GM21723 (cell line): ENCODE data around the gene ASCL1.

ENCODE experiments used
- ATAC-seq: cut with Tn5 transposase; IDR thresholded peaks from one replicate; pipeline ENCODE4 v1.9.1; 2021; ENCODE audit warnings: mild to moderate bottlenecking, moderate library complexity; ENCODE audit not compliant: unreplicated experiment

ASCL1 gene

DNA sequence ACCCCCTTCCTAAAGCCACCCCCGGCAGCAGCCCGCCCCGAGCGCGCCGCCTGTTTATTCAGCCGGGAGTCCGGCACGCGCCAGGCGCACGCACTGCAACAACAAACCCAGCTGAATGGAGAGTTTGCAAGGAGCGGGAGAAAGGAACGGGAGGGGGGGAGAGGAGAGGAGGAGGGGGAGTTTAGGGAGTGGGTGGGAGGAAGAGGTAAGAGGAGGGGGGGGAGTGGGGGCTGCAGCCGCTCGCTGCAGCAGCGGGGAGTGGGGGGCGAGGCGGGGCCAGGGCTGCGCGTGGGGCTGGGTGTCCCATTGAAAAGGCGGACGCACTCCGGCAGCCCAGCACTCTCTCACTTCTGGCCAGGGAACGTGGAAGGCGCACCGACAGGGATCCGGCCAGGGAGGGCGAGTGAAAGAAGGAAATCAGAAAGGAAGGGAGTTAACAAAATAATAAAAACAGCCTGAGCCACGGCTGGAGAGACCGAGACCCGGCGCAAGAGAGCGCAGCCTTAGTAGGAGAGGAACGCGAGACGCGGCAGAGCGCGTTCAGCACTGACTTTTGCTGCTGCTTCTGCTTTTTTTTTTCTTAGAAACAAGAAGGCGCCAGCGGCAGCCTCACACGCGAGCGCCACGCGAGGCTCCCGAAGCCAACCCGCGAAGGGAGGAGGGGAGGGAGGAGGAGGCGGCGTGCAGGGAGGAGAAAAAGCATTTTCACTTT, at the start of gene ASCL1:
TSS of gene ASCL1 (plus strand) at position 336 of the 712 bp plus-strand sequence. CDS start 571 bp downstream, outside the sequence.
- peak; percentile 50 for ATAC-seq

DNA sequence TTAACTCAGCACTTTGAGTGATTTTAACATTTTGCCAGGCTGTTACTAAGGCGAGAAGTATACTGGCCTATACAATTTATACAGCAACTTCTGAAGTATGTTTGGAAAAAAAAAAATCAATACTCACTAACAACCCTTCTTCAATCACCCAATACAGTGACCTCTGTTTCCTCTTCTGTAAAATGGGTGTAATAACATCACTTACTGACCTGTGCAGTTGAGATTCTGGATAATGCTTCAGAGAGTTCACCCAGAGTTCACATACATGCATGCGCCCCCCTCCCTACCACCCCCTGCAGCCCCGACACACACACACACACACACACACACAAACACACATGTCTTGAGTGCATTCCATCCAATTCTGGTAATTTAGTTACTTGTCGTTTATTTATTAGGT, 49.6 kb upstream of the ASCL1 start:
- no peak for ATAC-seq

DNA sequence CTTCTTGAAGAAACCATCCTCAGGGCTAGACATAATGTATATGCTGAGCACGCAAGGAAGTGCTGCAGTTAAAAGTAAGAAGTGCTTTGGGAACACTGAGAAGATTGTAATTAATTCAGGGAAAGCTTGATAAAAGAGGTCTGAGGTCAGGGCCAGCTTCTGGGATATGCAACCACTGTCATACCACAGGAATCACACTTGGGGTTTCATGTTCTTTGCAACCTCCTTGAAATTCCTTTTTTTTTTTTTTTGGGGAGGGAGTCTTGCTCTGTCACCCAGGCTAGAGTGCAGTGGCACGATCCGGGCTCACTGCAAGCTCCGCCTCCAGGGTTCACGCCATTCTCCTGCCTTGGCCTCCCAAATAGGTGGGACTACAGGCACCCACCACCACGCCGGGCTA, 47.3 kb upstream of the ASCL1 start:
- no peak for ATAC-seq

DNA sequence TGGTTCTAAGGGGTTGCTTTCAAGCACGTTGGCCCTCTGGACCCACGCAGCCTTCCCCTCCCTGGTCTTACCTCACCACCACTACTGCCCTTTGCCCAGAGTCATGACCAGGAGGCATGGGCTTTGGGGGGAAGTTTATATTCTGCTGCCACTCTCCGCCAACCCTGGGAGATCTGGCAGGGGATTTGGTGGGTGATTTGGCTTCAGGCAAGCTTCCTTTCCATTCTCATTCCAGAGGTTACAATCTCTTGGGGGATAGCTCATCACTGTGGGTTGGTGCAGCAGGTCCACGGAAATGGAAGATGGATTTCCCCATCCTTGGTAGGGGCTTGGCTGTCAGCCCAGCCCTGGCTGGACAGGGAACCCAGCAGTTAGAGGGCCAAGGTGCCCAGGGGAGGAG, 46.7 kb upstream of the ASCL1 start:
- ATAC-seq = no peak

DNA sequence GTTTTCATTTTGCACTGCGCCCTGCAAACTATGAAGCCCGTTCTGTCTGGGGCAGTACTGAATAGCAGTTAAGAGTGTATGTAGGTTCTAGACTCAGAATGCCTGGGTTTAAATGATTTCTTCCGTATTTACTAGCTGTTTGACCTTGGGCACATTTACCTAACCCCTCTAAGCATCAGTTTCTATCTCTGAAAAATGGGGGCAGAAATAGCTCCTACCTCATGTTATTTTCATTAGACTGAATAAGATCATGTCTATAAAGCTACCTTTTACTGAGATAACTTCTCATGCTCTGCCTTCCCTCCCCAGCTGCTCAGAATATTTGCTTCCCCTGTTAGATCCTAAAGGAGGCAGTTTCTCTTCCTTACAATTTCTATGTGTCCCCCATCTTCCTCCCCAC, 46.2 kb upstream of the ASCL1 start:
- no peak for ATAC-seq

DNA sequence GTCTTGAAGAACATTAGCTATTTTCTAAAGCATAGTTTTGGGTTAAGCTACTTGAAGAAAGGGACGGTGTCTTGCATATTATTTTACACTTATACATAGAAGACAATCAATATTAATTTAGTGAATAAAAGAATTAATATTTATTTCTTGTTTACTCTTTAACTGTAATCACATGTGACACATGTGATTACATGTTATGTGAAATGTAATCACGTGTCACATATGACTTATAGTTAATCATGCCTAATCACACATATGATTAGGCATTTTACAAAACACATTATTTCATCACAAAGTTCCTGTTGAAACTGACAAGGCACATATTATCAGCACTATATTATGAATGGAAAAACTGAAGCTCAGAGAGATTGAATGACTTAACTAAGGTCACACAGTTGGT, 45.2 kb upstream of the ASCL1 start:
- no peak for ATAC-seq

DNA sequence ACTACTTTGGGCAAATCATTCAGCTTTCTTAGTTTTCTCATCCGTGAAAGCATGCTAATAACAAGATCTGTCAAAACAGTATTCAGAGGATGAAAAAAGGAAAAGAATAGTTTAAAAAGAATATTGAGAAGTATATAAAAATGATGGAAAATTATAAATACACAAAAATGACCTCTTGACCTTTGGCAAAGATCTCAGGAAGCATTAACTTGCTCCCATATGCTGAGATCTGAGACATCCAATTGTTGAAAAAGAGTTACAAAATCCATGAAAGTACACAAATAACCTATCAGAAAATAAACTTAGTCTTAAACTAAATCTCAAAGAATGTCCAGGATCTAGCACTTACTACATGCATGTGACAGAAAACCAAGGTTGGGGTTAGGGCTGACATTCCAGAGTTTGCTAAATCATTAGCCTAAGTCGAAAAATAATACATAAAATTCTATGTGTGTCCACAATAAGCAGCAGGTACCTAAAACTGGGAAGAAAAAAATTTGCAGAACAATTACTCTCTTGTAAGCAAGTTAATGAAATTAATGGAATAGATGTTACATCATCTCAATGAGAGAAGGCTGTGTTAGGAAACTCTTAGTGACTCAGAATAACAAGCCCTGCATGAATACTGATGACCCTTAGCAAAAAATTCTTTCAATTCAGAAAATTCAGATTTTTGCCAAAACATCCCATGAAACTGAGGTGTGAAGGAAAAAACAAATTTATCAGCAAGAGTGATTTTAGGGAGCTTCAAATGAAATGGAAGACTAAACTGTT, 43.8 kb upstream of the ASCL1 start:
- no peak for ATAC-seq

DNA sequence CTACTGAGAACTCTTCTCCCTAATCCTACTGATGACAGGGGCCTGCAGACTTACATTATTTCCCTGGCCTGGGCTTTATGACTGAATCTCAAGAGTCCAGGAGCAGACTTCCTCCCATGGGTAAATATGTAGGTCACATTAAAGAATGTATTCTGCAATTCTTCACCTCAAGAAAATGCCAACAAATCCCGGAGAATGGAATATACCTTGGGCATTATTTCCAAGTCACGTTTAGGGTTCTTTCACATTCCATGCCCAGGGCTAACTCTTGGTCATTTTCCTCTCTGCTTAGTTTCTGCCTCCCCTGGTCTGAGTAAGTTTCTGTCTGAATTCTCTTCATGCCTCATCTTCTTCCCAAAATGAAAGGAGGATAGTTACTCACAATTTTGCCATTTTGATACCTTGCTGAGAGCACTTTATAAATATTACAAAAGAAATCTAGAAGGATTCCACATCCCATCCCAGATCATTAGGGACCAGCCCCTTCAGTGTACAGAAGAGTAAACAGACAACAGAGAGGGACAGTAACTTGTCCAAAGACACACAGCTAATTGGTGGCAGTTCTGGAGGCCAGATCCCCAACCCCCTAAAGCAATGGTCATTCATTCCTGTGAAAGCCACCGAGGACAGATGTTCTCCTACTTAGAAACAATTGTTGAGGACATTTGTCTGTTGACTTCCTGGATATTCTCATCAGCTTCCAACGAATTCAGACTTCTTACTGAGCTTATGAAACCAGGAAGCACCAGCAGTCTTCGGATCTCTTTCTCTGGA, 41.0 kb upstream of the ASCL1 start:
- no peak for ATAC-seq

DNA sequence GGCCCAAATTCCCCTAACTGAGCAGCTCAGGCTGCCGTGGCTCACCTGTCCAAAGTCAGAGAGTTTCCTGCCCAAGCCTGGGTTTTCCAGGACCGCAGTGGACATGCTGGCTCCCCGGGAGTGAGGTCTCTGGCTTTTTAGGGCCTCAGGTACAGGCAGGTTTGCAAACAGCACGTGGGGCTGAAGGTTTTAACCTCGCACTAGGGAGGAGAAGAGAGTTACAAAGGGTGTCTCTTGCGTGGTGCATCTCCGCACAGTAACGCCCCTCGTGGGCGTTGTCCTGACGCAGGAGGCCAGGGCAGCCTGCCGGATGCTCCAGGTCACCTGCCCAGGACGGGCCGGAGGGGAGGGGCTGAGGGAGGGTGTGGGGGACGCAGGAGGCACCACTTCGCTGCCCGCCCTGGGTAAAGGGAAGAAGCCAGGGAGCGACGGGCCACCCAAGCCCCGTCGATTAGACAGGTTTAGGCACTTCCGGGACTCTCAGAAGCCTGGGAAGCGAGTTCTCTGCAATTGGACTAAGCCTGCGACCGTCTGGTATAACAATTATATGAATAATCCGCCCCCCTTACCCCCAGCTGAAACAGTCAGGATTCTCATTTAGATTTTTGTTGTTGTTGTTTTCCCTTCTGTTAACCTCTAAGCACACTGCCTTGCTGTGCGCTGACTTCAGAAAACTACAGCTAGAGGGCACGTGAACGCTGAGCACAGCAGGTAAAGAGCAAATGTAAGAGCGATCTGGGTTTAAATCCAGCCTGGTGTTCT, 40.3 kb upstream of the ASCL1 start, which contains the start of gene PAH:
TSS of gene PAH (minus strand) at position 219 of the 762 bp plus-strand sequence. CDS start at position 105, 114 bp downstream.
- peak; percentile 63 for ATAC-seq

DNA sequence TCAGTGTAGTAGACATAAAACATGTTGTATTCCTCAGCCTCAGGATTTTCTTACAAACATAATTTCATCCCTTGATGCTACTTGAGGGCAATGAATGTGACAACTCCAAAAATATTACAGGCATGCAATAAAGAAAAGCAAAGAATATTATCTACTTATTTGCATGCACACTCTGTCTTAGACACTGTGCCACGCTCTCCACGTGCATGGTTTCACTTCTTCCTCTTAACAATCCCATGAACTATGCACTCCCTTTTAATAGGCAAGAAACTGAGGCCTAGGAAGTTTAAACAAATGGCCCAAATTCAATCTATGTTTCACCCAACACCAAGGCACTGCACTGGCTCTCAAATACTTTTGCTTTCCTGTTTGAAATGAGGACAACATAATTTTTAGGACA, 38.6 kb upstream of the ASCL1 start:
- no peak for ATAC-seq

DNA sequence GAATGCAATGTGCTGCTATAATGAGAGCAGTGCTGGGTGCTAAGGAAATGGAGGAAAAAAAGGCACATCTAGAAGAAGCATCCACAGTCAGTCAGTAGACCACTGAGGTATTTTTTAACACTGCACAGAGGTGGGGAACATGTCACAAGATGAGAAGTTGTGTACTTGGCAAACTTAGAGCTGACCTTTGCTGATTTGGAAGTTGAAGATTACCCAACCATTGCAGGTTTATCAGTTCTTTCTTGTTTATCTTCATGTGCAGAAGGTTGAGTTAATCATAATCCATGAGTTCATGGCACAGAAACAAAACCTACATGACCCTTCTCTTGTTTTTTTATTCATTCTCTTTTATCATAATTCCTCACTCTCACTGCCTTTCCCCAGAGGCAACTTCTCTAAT, 37.2 kb upstream of the ASCL1 start:
- ATAC-seq = no peak

DNA sequence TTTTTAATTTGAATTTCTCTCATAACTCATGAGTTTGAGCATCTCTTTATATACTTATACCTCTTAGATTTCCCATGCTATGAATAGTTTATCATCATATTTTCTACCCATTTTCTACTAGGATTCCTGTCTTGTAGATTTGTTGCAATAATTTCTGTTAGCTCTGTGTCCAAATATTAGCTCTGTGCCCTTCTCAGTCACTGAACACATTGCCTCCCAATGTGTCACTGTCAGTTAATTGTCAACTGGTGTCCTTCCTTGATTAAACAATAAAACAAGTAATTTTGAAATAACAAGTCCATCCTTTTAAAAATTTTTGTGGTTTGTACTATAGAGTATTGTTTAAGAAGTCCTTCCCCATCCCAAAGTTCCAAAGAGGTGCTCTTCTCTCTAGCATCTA, 36.2 kb upstream of the ASCL1 start:
- no peak for ATAC-seq

DNA sequence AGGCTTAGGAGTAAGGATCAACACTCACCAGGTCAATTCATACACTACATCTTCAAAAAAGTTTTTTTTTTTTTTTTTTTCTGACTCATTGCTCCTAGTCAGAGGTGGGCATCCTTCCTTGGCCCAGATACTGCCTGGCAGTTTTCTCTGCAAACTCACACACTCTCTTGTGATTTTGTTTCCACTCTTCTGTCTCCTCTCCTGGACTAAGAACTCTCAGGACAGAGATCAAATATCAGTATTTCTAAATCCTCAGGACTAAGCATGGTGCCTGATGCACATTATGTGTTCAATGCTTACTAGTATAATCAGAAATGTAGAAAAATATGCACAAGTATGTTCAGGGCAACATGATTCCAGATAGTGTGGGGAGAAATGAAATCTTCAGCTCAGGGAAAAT, 30.3 kb upstream of the ASCL1 start:
- no peak for ATAC-seq

DNA sequence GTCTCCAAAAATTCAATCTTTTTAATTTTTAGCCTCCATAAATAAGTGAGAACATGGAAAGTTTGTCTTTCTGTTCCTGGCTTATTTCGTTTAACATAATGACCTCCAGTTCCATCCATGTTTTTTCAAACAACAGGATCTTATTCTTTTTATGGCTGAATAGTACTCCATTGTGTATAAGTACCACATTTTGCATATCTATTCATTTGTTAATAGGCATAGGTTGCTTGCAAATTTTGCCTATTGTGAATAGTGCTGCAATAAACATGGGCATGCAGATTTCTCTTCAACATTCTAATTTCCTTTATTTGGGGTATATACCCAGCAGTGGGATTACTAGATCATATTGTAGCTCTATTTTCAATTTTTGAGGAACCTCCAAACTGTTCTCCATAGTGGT, 24.3 kb upstream of the ASCL1 start:
- ATAC-seq = no peak

DNA sequence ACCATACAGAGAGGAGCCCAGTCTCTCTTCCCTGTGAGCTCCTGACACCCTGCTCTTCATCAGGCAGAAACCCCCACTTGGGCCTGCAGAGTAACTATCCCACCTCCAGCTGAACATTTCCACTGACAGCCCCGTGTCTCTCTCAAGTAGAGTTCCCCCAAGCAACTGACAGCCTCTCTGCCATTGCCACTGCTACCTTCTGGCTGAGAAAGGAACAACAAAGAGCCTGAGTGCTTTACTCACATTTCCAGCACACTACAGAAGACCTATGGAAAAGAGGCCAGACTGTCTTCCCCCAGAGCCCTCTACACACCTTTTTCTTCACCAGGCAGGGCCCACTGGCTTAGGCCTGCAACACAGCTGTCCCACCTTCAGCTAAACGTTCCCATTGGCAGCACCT, 18.4 kb upstream of the ASCL1 start:
- no peak for ATAC-seq

DNA sequence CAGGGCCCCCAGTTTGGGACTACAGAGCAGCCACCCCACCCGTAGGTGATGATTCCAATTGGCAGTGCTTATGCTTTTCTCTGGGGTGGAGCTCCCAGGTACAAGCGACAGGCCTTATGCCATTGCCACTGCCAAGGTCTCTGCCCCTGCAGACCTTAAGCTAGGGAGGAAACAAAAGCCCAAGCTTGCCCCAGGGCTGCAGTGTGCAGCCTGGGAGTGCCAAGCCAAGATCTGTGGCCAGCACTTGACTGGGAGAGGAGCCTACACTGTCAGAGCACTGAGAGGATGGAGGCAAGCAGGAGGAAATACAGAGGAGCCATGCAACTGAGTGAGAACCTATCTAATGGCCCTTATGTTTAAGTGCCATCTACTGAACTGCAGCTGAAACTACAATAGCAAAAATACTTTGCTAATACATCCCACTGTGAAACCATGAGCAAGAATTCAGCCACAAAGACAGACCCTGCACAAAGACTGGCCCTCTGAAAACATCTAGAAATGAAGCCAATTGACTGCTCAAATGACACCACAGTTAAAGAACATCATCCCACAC, 17.7 kb upstream of the ASCL1 start:
- no peak for ATAC-seq

DNA sequence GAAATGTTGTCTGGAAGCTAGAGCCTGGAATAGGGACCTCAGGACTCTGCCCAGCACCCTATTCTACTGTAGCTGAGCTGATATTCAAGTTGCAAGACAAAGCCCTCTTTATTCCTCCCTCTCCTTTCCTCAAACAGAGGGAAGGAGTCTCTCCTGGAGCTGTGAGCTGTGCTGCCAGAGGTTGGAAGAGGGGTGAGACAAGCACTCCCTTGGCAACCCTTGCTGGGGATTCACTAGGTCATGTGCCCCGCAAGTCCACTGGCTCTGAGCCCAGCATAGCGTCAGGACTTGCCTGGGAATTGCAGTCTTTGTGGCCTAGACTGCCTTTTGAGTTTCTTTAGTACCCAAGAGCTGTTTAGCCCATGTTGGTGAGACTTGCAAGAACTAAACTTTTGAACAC, 11.4 kb upstream of the ASCL1 start:
- ATAC-seq = no peak

DNA sequence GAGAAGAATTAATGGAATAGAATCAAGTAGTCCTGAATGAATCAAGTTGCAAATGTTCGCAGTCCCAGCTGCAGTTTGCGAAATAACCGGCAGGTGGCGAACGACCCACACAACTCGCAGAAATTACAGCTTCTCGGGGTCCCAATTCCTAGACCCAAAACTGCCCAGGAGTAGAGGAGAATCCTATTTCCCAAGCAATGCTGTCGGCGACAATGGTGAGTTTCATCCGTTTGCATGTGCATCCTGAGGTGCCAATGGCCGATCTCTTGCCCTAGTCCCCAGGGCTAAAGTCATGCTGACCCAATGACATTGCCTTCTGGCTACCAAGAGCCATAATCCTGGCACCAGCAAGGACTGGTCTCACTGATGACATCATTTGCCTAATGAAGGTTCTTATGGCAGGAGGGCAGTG, 8.5 kb upstream of the ASCL1 start:
- no peak for ATAC-seq

DNA sequence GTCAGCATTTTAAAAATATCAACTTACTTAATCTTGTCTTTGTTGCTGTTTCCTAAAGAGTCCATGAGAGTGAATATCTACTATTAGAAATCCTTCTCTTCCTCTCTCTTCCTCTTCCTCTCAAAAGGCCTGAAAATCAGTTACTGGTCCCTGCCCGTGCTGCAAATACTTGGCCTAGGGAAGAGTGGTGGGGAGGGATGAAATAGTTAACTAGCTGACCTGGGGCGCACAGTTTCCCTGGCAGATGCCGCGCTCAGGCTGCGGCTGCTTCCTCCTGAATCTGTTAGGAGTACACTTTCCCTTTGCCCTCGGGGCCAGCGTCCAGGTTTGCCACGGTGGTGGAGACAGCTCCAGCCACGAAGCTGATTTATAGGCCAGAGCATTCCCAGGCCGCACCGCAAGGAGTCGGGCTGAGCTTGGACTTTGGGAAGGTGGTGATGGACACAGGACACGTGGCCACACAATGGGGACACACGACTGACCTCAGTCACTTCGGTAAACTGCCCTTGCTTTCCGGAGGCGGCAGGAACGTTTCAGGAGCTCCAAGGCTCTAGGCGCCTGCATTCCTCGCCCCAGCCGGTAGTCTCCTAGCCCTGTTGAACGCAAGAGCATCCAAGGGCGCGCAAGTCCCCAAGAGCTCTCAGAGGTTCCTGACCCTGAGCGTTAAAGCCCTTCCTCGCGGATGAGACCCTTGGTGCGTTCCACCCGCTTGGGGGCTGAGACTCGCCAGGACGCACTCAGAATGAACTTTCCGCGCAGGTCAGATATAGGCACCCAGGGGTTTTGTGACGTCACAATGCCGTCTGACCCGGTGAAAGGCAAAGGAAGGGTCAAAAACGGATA, 7.1 kb upstream of the ASCL1 start:
- ATAC-seq = no peak
